ENCODE data around the gene GABBR2.
"Not testable (repeated sequence)": the region's sequence is repeated elsewhere in the genome, so short reads cannot be mapped to it uniquely, and the experiment has no call there.

The GABBR2 gene

DNA sequence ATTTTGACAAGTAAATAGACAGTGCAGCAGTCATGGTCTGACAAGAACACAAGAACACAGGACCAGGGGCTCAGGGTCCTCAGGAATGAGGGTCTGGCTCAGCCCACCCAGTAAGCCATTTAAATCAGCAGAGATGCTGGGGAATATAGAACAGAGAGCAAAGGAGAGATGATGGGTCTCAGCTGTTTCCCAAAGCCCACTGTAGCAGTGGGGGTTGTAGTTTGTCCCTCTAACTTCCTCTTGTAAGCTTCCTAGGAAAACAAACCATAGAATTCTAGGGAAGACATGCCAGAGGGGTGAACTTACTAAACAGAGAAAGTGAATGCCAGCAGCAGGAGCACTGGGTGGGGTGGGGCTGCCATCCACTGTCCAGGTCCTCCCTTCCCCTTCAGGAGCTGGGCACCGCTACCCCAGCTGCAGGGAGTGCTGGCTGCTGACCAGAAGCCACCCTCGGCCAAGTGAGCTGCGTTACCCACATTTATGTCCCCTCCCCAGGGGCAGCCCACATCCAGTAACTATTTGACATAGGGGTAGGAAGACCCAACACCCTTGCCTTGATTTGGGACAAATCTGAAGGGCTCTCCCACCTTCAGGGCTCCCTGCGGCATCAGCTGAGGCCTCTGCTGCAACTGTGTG, 41.6 kb downstream of the GABBR2 start:
- TF ChIP-seq CTCF (conservative IDR thresholded peaks at IDR 0.05; ENCODE audit: control insufficient read depth, insufficient read depth, low read depth, low read length) = no peak
- no peak overlapping the region for H3K4me3 ChIP-seq (ENCODE audit: control insufficient read depth, low read depth, low read length)
- no peak for DNase-seq (ENCODE audit: low read depth)

- H3K4me3 ChIP-seq (ENCODE audit: control insufficient read depth, low read depth, low read length) = no peak overlapping the region
- no peak for TF ChIP-seq CTCF (conservative IDR thresholded peaks at IDR 0.05; ENCODE audit: control insufficient read depth, insufficient read depth, low read depth, low read length)
- no peak for DNase-seq (ENCODE audit: low read depth)
Observed at GRCh38 chr9:98665501-98665900, 43.2 kb downstream of the GABBR2 start.

DNA sequence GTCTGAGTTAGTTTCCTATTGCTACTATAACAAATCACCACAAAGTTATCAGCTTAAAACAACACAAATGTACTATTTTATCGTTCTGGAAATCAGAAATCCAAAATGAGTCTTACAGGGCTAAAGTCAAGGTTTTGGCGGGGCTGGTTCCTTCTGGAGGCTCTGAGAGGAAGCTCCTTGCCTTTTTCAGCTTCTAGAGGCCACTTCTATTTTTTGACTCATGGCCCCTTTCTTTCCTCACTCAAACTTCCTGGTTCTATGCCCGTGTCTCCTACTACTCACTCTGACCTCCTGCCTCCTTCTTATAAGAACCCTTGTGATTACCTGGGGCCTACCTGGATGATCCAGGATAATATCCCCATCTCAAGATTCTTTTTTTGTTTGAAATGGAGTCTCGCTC, 48.2 kb downstream of the GABBR2 start:
- no peak overlapping the region for H3K4me3 ChIP-seq (ENCODE audit: control insufficient read depth, low read depth, low read length)
- no peak for TF ChIP-seq CTCF (conservative IDR thresholded peaks at IDR 0.05; ENCODE audit: control insufficient read depth, insufficient read depth, low read depth, low read length)
- no peak for DNase-seq (ENCODE audit: low read depth)

DNA sequence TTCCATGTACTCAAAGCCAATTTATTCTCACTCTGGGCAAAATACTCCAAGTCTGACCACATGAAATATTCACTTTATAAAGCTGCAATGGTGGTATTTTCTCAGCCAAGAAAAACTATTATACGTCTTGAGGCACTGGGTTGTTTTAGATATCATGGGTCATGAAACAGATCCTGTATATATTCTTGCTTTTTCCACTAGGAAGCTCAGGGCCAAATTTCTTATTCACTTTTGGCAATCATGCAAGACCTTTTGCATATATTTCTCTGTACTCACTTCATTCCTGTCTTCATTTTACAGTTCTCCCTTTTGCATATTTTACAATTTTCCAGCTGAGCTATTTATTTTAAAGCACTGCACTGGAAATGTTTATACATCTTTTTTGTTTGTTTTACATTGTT, 49.8 kb downstream of the GABBR2 start:
- TF ChIP-seq CTCF (conservative IDR thresholded peaks at IDR 0.05; ENCODE audit: control insufficient read depth, insufficient read depth, low read depth, low read length) = no peak
- no peak overlapping the region for H3K4me3 ChIP-seq (ENCODE audit: control insufficient read depth, low read depth, low read length)
- DNase-seq (ENCODE audit: low read depth) = peak; percentile 58

DNA sequence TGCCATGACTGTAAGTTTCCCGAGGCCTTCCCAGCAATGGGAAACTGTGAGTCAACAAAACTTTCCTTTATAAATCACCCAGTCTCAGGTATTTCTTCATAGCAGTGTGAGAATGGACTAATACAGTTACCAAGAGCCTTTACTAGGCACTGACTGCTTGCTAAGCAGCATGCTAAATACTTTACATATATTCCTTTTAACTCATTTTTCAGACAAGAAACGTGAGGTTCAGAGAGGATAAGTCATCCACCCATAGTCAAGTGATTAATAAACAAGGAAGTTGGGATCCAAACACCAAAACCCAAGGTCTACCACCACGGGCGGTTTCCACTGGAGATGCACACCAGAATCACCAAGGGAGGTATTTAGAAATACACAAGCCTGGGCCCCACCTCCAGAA, 50.8 kb downstream of the GABBR2 start:
- no peak for TF ChIP-seq CTCF (conservative IDR thresholded peaks at IDR 0.05; ENCODE audit: control insufficient read depth, insufficient read depth, low read depth, low read length)
- peak; percentile 61 for DNase-seq (ENCODE audit: low read depth)
- H3K4me3 ChIP-seq (ENCODE audit: control insufficient read depth, low read depth, low read length) = no peak overlapping the region

DNA sequence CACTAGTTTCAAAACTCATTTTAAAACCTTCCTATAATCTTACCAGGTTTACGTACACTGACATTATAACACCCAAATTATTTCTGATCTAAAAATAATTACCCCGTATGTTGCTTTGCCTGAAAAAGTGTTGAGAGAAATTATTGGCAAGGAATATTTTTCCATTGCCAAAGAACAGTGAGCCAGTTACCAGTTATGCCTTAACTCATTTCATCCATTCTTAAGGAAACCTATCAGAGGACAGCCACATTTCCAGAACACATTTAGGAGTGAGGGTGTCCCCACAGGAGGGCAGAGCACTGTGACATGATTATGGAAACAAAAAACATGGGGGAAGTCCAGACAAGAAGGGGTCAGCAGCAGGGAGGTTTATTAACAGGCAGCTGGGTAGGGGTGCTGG, 52.2 kb downstream of the GABBR2 start:
- TF ChIP-seq CTCF (conservative IDR thresholded peaks at IDR 0.05; ENCODE audit: control insufficient read depth, insufficient read depth, low read depth, low read length) = no peak
- H3K4me3 ChIP-seq (ENCODE audit: control insufficient read depth, low read depth, low read length) = no peak overlapping the region
- DNase-seq (ENCODE audit: low read depth) = no peak

DNA sequence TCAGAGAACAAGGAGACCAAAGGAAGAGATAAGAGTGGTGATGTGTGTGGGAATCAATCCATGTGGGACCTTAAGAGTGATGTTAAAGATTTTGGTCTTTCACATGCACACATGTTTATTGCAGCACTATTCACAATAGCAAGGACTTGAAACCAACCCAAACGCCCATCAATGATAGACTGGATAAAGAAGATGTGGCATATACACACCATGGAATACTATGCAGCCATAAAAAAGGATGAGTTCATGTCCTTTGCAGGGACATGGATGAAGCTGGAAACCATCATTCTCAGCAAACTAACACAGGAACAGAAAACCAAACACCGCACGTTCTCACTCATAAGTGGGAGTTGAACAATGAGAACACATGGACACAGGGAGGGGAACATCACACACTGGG, 53.3 kb downstream of the GABBR2 start:
- not testable (repeated sequence) for DNase-seq (ENCODE audit: low read depth); H3K4me3 ChIP-seq (ENCODE audit: control insufficient read depth, low read depth, low read length)

Measured in fibroblast of mammary gland (primary cell).